Measurements from ENCODE around the gene NCL.

Gene NCL

DNA sequence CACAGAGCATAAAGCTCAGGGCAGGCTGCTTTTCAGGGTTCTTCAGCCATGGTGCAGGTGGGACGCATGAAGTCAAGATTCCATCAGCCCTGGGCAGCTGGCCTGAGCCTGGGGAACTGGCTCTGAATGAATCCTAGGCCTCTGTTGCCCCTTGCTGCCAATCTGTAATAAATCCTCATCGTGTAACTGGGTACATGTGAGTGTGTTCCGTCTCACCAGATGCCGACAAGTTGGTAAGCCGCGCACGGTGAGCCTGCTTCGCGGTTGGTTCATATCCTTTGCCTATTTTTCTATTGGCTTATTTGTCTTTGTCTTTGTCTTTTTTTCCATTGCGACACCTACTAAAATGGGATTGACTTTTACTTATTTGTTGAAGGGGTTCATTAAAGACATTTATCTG lies 41.1 kb downstream of the NCL start:
- H3K4me3 ChIP-seq (ENCODE audit: low read length), result no peak overlapping the region
- no peak for DNase-seq (ENCODE audit: low read depth)
- TF ChIP-seq, protein P1, sequence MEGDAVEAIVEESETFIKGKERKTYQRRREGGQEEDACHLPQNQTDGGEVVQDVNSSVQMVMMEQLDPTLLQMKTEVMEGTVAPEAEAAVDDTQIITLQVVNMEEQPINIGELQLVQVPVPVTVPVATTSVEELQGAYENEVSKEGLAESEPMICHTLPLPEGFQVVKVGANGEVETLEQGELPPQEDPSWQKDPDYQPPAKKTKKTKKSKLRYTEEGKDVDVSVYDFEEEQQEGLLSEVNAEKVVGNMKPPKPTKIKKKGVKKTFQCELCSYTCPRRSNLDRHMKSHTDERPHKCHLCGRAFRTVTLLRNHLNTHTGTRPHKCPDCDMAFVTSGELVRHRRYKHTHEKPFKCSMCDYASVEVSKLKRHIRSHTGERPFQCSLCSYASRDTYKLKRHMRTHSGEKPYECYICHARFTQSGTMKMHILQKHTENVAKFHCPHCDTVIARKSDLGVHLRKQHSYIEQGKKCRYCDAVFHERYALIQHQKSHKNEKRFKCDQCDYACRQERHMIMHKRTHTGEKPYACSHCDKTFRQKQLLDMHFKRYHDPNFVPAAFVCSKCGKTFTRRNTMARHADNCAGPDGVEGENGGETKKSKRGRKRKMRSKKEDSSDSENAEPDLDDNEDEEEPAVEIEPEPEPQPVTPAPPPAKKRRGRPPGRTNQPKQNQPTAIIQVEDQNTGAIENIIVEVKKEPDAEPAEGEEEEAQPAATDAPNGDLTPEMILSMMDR (IDR thresholded peaks at IDR 0.05; ENCODE audit: insufficient read depth, low read depth, low read length, missing control alignments), result no peak

DNA sequence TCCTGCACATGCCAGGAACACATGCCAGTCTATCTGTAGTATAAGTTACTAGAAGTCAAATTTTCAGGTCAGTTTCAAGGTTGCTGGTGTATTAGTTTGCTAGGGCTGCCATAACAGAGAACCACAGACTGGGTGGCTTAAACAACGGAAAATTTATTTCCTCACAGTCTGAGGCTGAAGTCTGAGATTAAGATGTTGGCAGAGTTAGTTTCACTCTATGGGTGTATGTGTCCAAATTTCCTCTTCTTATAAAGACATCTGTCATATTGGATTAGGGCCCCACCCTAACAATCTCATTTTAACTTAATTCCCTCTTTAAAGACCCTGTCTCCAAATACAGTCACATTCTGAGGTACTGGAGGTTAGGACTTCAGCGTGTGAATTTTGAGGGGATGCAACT lies 42.2 kb downstream of the NCL start:
- TF ChIP-seq, protein P1 (IDR thresholded peaks at IDR 0.05; ENCODE audit: insufficient read depth, low read depth, low read length, missing control alignments), result no peak
- no peak overlapping the region for H3K4me3 ChIP-seq (ENCODE audit: low read length)
- DNase-seq (ENCODE audit: low read depth), result no peak

DNA sequence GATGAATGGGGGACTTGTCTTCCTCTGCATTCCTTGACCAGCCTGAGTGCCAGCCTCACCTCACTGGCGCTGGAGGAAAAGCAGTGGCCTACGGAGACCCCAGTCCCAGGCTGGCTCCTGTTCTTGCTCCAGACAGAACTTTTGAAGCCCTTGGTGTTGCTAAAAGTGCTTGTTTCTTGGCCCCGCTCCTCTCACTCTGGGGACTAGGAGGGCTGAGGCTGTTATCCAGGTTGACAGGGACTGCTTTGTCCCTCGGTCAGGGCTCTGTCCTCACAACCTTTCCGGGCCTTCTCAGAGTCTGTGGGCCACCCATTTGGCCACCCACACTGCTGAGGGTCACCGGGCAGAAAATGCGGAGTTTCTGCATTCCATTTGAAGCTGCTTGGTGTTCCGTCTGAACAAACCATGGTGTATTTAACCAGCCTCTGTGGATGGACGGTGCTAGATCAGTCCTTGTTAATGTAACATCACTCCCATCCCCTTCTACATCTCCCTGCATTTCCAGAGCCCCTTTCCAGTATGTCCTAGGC lies 43.2 kb downstream of the NCL start:
- TF ChIP-seq, protein P1 (IDR thresholded peaks at IDR 0.05; ENCODE audit: insufficient read depth, low read depth, low read length, missing control alignments), result no peak
- H3K4me3 ChIP-seq (ENCODE audit: low read length), result no peak overlapping the region
- no peak for DNase-seq (ENCODE audit: low read depth)

DNA sequence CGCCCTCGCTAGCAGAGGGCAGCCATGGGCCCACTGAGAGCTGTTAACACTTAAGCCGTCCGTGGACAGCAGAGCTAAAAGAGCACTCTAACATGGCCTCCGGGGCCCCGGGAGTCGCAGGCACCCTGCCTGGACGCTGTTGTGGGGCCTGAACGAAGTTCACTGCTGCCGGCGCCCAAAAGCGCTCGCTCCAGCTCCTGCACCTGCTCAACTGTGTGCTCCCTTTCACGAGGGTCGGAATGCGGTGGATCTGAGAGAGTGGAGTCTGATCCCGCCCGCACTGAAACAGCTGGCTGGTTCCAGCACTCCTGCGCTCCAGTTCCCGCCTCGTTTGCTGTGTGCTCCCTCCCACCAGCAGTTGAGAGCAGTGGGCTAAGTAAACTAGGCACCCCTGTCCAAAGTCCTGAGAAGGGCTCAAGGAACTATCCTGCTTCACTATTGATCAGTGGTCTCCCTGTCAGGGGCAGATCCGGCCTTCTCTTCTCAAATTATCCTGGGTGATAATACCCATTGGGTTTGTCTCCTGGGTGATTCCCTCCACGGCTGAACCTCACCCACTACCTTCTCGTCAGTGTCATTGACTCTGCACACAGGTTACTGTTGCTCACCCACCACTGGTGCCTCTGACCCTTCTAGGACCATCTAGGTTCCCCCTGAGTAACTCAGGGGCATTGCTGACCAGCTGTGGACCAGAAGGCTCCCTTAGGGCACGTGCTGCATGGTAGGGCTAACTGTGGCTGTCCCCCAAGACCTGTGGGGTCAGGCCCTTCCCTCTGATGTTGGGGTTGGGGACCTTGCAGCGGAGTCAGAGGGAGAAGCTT lies 45.3 kb downstream of the NCL start:
- no peak for DNase-seq (ENCODE audit: low read depth)
- no peak overlapping the region for H3K4me3 ChIP-seq (ENCODE audit: low read length)
- TF ChIP-seq, protein P1 (IDR thresholded peaks at IDR 0.05; ENCODE audit: insufficient read depth, low read depth, low read length, missing control alignments), result no peak

DNA sequence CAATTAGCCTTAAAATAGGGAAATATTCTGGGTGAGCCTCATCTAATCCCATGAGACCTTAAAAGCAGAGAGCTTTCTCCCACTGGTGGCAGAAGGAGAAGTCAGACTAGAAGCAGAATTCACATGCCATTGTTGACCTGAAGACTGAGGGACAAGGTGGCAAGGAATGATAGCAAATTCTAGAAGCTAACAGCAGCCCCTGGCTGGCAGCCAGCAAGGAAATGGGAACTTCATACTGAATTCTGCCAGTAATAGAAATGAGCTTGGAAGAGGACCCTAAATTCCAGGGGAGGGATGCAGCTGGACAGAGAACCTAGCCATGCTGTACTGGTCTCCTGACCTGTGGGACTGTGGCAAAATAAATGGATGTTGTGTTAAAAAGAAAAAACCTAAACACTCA lies 49.3 kb downstream of the NCL start:
- no peak for DNase-seq (ENCODE audit: low read depth)
- H3K4me3 ChIP-seq (ENCODE audit: low read length), result no peak overlapping the region
- TF ChIP-seq, protein P1 (IDR thresholded peaks at IDR 0.05; ENCODE audit: insufficient read depth, low read depth, low read length, missing control alignments), result no peak

DNA sequence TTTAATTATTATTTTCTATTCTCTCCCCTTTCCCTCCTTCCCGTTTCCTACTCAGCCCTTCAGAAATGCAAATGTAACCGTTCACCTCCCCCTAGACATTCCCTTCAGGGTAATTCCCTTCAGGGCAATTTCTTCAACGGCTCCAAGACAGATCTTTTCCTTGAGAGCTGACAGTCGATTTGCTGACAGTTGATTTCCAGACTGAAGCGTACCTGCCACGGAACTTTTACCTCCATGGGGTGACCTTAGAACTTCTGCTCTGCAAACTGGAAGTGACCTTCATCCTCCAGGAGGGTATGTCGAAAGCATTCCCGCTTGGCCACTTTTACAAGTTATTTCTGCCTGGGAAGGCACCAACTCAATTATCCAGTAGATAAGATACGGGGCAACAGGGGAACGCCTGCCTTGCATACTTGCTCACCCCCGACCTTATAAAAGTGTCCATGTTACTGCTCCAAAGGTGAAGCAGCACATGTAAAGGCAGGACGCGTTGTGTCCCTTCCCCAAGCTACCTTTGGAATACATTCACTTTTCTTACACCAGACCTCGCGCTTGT lies 50.3 kb downstream of the NCL start:
- DNase-seq (ENCODE audit: low read depth), result no peak
- TF ChIP-seq, protein P1 (IDR thresholded peaks at IDR 0.05; ENCODE audit: insufficient read depth, low read depth, low read length, missing control alignments), result no peak
- no peak overlapping the region for H3K4me3 ChIP-seq (ENCODE audit: low read length)
